ENCODE data around the gene ENO4. TPM values are rescaled to one million over a fixed set of nuclear protein-coding genes. Genes with fewer than 3 reads are reported as not detected.

ENO4 gene
- total RNA-seq, 1 donor from 2014 or later, result not detected

- H3K27me3 ChIP-seq (ENCODE audit: control insufficient read depth, insufficient read depth, low read length), result no peaks in the 10 kb centered on the region
- TF ChIP-seq CTCF (IDR thresholded peaks at IDR 0.05; ENCODE audit: insufficient read depth, low read length, severe bottlenecking), result no peak
- FAIRE-seq (no peak), DNase-seq (ENCODE audit: low read depth) (no peak)
- H3K4me3 ChIP-seq (ENCODE audit: low read depth, low read length), result peak overlapping the region; percentile 88
- no peaks in the 10 kb centered on the region for H3K36me3 ChIP-seq (ENCODE audit: control insufficient read depth, insufficient read depth, low read length)
Observed at GRCh38 chr10:116850058-116850611, 836 bp downstream of the ENO4 start.

GRCh38 chr10:116852246-116852645, 2.9 kb downstream of the ENO4 start:
- TF ChIP-seq CTCF (IDR thresholded peaks at IDR 0.05; ENCODE audit: insufficient read depth, low read length, severe bottlenecking), result no peak
- H3K4me3 ChIP-seq (ENCODE audit: low read depth, low read length), result no peak overlapping the region
- peak; percentile 50 for FAIRE-seq
- DNase-seq (ENCODE audit: low read depth), result no peak
- H3K36me3 ChIP-seq (ENCODE audit: control insufficient read depth, insufficient read depth, low read length), result no peaks in the 10 kb centered on the region
- H3K27me3 ChIP-seq (ENCODE audit: control insufficient read depth, insufficient read depth, low read length), result no peaks in the 10 kb centered on the region

GRCh38 chr10:116853287-116853686, 4.0 kb downstream of the ENO4 start:
- FAIRE-seq (no peak), DNase-seq (ENCODE audit: low read depth) (no peak)
- Histone ChIP-seq H3K27me3 (ENCODE audit: control insufficient read depth, insufficient read depth, low read length) (no peaks in the 10 kb centered on the region), H3K36me3 (ENCODE audit: control insufficient read depth, insufficient read depth, low read length) (no peaks in the 10 kb centered on the region), H3K4me3 (ENCODE audit: low read depth, low read length) (no peak overlapping the region)
- TF ChIP-seq CTCF (IDR thresholded peaks at IDR 0.05; ENCODE audit: insufficient read depth, low read length, severe bottlenecking), result no peak

GRCh38 chr10:116853701-116854100, 4.4 kb downstream of the ENO4 start:
- Histone ChIP-seq H3K4me3 (ENCODE audit: low read depth, low read length) (no peak overlapping the region), H3K36me3 (ENCODE audit: control insufficient read depth, insufficient read depth, low read length) (no peaks in the 10 kb centered on the region), H3K27me3 (ENCODE audit: control insufficient read depth, insufficient read depth, low read length) (no peaks in the 10 kb centered on the region)
- FAIRE-seq (no peak), DNase-seq (ENCODE audit: low read depth) (no peak)
- TF ChIP-seq CTCF (IDR thresholded peaks at IDR 0.05; ENCODE audit: insufficient read depth, low read length, severe bottlenecking), result no peak

GRCh38 chr10:116857156-116857555, 7.9 kb downstream of the ENO4 start:
- no peaks in the 10 kb centered on the region for H3K27me3 ChIP-seq (ENCODE audit: control insufficient read depth, insufficient read depth, low read length)
- FAIRE-seq (no peak), DNase-seq (ENCODE audit: low read depth) (no peak)
- no peak overlapping the region for H3K4me3 ChIP-seq (ENCODE audit: low read depth, low read length)
- no peaks in the 10 kb centered on the region for H3K36me3 ChIP-seq (ENCODE audit: control insufficient read depth, insufficient read depth, low read length)
- no peak for TF ChIP-seq CTCF (IDR thresholded peaks at IDR 0.05; ENCODE audit: insufficient read depth, low read length, severe bottlenecking)

- H3K36me3 ChIP-seq (ENCODE audit: control insufficient read depth, insufficient read depth, low read length), result no peaks in the 10 kb centered on the region
- no peak for DNase-seq (ENCODE audit: low read depth)
- no peak for TF ChIP-seq CTCF (IDR thresholded peaks at IDR 0.05; ENCODE audit: insufficient read depth, low read length, severe bottlenecking)
- H3K4me3 ChIP-seq (ENCODE audit: low read depth, low read length), result no peak overlapping the region
- no peak for FAIRE-seq
- H3K27me3 ChIP-seq (ENCODE audit: control insufficient read depth, insufficient read depth, low read length), result no peaks in the 10 kb centered on the region
Observed at GRCh38 chr10:116861796-116862195, 12.5 kb downstream of the ENO4 start.

Data from bronchial epithelial cell (primary cell).